HG02973 (cell line): Measurements from ENCODE around the gene TRMU.

ENCODE experiments used
- ATAC-seq: cut with Tn5 transposase; IDR thresholded peaks from one replicate; pipeline ENCODE4 v1.9.1; 2021; ENCODE audit warnings: moderate library complexity; ENCODE audit not compliant: unreplicated experiment

TRMU gene, protein sequence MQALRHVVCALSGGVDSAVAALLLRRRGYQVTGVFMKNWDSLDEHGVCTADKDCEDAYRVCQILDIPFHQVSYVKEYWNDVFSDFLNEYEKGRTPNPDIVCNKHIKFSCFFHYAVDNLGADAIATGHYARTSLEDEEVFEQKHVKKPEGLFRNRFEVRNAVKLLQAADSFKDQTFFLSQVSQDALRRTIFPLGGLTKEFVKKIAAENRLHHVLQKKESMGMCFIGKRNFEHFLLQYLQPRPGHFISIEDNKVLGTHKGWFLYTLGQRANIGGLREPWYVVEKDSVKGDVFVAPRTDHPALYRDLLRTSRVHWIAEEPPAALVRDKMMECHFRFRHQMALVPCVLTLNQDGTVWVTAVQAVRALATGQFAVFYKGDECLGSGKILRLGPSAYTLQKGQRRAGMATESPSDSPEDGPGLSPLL

GRCh38 chr22:46335201-46336118 is at the start of gene TRMU:
Gene TRMU, plus strand, starts transcription at chr22:46335714. Its CDS starts 51 bp downstream, at chr22:46335765.
- ATAC-seq: peak; percentile 81

GRCh38 chr22:46286006-46286405 is 49.5 kb upstream of the TRMU start:
- ATAC-seq: no peak

DNA sequence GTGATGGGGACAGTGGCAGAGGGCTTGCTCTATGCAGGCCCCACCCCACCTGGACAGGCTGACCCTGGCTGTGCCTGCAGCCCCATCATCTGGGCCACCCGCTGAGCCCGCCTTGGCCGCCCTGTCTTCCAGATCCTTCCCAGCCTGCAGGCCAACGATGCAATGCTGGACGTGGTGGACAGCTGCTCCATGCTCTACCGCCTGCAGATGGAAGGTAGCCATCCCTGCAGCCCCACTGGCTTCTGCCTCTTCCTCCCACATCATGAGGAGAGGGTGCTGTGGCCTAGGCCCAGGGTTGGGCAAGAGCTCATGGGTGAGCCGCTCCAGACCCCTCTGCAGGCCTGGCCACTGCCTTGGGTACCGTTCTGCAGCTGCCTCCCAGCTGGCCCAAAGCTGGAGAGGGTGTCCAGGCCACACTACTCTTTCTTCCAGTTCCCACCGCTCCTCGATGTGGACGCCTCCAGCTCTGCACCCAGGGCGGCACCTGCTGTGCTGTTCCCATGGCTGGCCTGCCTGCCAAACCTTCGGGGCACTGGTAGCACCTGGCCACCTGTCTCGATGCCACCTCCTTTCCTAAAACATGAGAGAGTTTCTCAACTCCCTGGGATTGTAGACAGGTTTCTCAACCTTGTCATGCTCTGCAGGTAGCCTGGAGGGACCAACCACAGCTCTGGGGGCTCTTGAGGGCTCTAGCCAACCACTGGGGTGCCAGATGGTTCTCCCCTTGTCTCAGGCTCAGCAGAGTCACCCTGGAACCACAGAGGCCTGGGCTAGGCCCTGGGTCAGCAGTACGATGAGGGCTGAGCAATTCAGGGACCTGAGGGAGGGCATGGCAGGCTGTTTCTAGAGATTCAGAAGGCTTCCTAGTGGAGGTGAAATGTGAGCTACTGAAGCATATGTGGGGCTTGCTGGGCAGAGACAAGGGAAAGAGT is 48.3 kb upstream of the TRMU start:
- ATAC-seq: no peak

DNA sequence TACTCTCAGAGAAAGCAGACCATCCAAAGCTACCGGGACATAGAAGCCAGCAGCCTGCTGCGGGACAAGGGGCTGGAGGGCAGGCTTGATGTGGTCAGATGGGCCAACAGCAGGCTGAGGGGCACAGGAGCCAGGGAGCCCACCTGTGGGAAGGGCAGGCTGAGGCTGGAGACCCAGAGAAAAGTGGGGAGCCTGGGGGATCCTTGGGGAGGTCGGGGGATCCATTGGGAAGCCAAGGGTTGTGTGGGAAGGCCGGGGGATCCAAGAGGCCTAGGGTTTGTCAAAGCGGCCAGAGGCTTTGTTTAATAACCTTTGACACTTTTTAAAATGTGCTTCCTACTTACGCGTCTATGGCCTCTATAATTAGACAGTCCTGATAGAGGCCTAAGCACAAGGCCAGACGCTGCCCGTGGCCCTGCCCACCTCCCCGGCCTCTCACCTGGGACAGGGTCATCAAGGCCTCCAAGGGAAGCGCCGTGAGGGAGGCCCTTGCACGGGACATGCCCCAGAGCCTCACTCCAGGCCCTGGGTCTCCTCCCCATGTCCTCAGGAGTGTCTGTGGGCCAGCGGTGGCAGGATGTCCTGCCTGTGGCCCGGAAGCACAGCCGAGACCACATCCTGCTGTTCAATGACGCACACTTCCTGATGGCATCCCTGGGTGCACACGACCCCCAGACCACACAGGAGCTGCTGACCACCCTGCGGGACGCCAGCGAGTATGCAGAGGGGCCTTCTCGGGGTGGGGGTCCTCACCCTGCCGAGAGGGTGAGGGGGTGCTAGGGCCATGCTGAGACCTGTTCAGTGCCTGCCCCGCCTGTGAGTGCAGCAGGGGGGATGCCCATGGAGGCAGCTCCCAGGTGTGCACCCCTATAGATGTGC is 47.4 kb upstream of the TRMU start:
- ATAC-seq: peak; percentile 64

GRCh38 chr22:46288846-46289243 is 46.7 kb upstream of the TRMU start:
- ATAC-seq: no peak

DNA sequence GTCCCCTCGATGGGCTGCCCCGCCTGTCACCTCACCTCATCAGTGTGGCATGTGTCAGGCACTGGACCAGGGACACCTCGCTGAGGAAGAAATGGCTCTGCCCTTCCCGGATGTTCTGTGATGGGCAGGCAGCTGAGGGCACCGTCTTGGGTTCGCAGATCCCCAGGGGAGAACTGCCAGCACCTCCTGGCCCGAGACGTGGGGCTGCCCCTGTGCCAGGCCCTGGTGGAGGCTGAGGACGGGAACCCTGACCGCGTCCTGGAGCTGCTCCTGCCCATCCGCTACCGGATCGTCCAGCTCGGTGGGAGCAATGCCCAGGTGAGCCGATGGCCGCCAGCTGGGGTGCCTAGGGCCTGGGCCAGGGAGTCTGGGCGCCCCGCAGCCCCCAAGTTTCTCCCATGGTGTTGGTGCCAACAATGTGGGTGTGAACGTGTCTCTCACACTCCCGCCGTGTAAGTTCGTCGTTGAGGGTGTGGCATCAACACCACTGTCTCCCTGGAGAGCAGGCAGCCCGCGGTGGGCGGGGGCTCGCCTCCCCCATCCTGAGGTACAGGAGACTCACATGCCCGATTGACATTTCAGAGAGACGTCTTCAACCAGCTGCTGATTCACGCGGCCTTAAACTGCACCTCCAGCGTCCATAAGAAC is 46.1 kb upstream of the TRMU start:
- ATAC-seq: no peak

GRCh38 chr22:46290121-46290842 is 45.2 kb upstream of the TRMU start:
- ATAC-seq: no peak

DNA sequence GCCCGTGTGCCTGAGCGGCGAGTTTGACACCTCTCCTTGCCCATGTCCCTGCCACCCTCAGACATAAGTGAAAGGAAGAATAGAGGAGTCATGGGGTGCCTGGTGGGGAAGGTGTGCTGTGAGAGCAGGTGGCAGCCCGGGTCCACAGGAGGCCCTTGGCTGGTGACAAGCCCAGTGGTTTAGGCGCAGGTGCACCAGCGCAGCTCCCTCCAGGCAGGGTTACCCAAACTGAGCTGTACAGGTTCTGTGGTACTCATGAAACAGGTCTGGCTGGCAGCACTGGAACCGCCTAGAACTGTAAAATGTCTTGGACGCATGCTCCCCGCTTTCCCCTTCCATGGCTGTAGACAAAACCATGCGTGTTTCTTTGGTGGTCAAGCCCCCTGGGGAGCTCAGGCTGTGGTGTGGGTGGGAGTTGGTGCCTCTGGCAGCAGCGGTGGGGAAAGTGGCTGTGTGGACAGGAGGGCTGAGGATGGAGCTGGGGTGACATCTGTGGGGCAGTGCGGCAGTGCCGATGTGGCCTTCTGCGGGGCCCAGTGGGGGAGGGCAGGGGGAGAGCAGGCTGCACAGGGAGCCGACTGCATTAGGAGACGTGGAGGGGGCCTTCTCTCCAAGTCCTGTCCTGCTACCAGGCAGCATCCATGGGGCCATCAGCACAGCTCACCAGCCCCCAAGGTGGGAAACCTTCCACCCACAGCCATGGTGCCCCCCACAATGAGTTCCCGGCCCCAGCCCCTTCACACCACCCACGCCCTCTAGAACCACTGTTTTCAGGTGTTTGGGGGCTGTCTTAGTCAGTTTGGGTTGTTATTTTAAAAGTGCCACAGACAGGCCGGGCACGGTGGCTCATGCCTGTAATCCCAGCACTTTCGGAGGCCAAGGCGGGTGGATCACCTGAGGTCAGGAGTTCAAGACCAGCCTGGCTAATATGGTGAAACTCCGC is 44.4 kb upstream of the TRMU start:
- ATAC-seq: no peak

- no peak for ATAC-seq
These were observed 43.3 kb upstream of the TRMU start for GRCh38 chr22:46292173-46292572.

- no peak for ATAC-seq
These were observed 42.8 kb upstream of the TRMU start for GRCh38 chr22:46292732-46293131.

DNA sequence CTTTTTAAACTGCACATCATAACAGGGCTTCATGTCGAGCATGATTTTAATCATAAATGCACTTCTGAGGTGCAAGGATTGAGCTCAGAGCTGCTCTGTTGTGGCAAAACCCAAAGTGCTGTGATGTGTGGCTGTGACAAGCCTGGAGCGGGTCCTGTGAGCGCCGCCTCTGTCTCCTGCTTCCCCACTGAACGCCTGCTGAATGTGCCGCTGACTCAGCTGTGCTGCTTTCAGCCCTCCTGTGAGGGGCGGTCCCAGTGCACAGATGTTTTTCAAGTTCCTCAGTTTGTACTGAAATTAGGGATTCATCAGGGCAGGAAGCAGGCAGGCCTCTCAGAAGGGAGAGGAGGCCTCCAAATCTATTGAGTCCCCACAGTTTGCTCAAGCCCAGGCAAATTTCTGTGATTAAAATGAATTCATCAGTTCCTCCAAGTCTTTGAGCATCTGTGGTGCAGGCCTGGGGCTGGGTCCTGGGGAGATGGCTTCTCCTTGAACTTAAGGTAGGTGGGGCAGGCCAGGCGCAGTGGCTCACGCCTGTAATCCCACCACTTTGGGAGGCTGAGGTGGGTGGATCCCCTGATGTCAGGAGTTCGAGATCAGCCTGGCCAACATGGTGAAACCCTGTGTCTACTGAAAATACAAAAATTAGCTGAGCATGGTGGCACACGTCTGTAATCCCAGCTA is 41.8 kb upstream of the TRMU start:
- no peak for ATAC-seq

- no peak for ATAC-seq
These were observed 40.7 kb upstream of the TRMU start for GRCh38 chr22:46294784-46295183.

DNA sequence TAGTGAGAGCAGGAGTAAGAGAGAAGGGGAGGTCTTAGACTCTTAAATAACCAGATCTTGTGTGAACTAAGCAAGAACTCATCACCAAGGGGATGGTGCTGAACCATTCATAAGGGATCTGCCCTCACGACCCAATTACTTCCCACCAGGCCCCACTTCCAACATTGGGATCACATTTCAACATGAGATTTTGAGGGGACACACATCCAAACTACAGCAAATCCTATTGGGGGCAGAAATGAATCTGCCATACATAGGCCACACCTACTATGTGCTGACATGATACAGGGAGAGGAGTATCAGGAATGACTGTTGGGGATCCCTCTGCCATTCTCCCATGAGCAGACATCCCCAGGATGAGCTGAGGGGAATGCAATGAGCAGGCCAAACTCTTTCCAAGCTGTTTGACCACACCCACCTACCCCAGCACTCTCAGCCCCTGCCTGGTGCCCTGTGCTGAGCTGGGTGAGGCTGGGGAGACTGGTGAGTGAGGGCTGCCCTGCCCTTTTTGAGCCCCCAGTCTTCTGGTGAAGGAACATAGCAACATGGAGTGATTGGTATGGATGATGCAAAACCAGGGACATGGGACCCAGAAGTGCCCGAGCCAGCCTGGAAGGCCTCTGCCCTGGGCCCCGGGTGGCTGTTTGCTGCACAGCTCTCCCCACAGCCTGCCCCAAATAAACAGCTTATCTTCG is 40.1 kb upstream of the TRMU start:
- no peak for ATAC-seq

DNA sequence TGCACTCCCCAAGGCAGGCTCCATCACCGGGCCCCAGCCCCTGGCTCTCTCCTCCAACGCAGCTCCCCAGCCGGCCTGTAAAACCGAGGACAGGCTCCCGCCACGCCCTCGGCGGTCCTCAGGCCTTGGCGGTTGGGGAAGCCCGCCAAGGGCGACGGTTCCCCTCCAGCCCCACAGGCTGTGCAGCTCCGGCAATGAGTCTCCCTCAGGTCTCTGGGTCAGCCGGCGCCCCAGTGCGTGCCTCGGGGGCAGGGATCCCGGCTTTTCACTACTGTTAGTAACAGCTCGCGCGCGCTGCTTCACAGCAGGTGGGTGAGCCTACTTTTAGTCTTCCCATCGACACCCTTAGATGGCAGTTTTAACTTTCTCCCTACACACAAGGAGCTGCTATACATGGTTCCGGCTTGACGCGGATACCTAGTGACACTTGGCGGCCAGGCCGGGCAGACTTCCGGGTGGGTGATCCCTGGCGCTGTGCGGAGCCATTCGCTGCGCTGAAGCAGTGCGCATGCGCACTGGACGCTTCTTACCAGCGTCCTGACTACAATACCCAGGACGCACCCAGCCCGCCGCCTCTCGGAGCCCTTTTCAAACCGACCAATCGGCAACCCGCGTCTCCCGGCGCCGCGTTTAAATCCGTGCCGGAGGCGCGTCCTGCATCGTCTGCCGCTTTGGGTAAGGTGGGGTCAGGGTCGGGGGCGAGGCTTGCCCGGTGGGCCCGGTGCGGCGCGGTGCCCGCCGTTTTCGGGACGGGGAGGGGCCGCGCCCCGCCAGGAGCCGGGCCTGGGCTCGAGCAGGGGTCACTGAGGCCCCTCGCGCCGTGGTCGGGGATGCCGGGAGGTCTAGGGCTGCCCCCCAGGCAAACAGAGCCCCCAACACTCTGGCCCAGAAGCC is 39.0 kb upstream of the TRMU start, which contains the start of gene GTSE1:
Gene GTSE1 (plus strand): TSS at position 614 of the 894 bp plus-strand sequence. CDS start 531 bp downstream, outside the sequence.
- peak; percentile 87 for ATAC-seq

GRCh38 chr22:46297151-46297812 is 38.2 kb upstream of the TRMU start:
- peak; percentile 21 for ATAC-seq
